Transverse colon (tissue), 4 donors: ENCODE measurements around the gene SF3B6.

Source experiments
- POLR2AphosphoS5 ChIP-seq, 3 donors: sonication (generic); formaldehyde crosslinking; IDR thresholded peaks; one replicate each; pipeline ENCODE4 v1.6.1; 2016; ENCODE audit warnings: antibody characterized with exemption in 3 of 3
- TF ChIP-seq, protein P1 (sequence below), 5 experiments: fragments of 200-600 bp in 3 of 5; fragments of 450-650 bp in 2 of 5; sonication (generic) in 3 of 5; IDR thresholded peaks; 1 replicate in 2 of 5; 2 replicates in 3 of 5; pipeline ENCODE4 v1.5.1; 2016 to 2017; ENCODE audit warnings: antibody characterized with exemption in 5 of 5, inconsistent platforms in 3 of 5, mild to moderate bottlenecking in 2 of 5, moderate library complexity in 1 of 5

DNA sequence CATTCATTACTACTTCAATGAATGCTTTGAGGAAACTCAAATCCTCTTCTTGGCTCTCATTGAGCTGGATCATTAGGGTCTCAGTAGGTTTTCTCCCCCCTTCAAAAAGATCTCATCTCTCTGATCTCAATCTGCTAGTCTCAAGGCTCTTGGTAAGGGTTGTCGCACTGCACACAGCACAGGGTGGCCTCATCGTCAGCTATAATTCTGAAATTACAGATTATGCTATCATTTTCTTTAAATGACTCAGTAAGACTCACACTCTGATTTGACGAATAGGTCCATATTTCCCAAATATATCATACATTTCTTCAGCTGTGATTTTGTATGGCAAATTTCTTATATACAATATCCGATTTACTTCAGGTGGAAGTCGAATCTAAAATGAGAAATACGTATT is 2.3 kb downstream of the SF3B6 start:
- TF ChIP-seq, protein P1, sequence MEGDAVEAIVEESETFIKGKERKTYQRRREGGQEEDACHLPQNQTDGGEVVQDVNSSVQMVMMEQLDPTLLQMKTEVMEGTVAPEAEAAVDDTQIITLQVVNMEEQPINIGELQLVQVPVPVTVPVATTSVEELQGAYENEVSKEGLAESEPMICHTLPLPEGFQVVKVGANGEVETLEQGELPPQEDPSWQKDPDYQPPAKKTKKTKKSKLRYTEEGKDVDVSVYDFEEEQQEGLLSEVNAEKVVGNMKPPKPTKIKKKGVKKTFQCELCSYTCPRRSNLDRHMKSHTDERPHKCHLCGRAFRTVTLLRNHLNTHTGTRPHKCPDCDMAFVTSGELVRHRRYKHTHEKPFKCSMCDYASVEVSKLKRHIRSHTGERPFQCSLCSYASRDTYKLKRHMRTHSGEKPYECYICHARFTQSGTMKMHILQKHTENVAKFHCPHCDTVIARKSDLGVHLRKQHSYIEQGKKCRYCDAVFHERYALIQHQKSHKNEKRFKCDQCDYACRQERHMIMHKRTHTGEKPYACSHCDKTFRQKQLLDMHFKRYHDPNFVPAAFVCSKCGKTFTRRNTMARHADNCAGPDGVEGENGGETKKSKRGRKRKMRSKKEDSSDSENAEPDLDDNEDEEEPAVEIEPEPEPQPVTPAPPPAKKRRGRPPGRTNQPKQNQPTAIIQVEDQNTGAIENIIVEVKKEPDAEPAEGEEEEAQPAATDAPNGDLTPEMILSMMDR (IDR thresholded peaks at IDR 0.05): no peak
- no peak for TF ChIP-seq POLR2AphosphoS5 (IDR thresholded peaks at IDR 0.05)
